CMK (cell line): ENCODE measurements around the gene NFE2L1.
"Not testable (repeated sequence)": the region's sequence is repeated elsewhere in the genome, so short reads cannot be mapped to it uniquely, and the experiment has no call there.

ENCODE experiments used
- DNase-seq: peaks from one replicate; pipeline ENCODE4 v3.0.0-alpha.2; 2010; ENCODE audit warnings: low read depth

Gene NFE2L1

GRCh38 chr17:48047741-48048383, at the start of gene NFE2L1:
TSS of gene NFE2L1 (plus strand) at chr17:48048359. CDS start at chr17:48051119, 2,760 bp downstream.
- peak; percentile 99 for DNase-seq

- no peak for DNase-seq
Observed at GRCh38 chr17:47999582-47999981, 48.6 kb upstream of the NFE2L1 start.

- DNase-seq: no peak
Observed at GRCh38 chr17:48001197-48001596, 47.0 kb upstream of the NFE2L1 start.

GRCh38 chr17:48001657-48002056, 46.5 kb upstream of the NFE2L1 start:
- not testable (repeated sequence) for DNase-seq

GRCh38 chr17:48002266-48002915, 45.8 kb upstream of the NFE2L1 start:
- DNase-seq: no peak

- no peak for DNase-seq
Observed at GRCh38 chr17:48002916-48003416, 45.2 kb upstream of the NFE2L1 start.

- DNase-seq: no peak
Observed at GRCh38 chr17:48003417-48004151, 44.6 kb upstream of the NFE2L1 start.

- DNase-seq: no peak
Observed at GRCh38 chr17:48004983-48005382, 43.2 kb upstream of the NFE2L1 start.

GRCh38 chr17:48006936-48007709, 41.0 kb upstream of the NFE2L1 start:
- no peak for DNase-seq

GRCh38 chr17:48010193-48010592, 38.0 kb upstream of the NFE2L1 start:
- DNase-seq: no peak

- DNase-seq: no peak
Observed at GRCh38 chr17:48011405-48012150, 36.6 kb upstream of the NFE2L1 start.

GRCh38 chr17:48012151-48012520, 36.0 kb upstream of the NFE2L1 start:
- no peak for DNase-seq

GRCh38 chr17:48012654-48013053, 35.5 kb upstream of the NFE2L1 start:
- DNase-seq: no peak

- no peak for DNase-seq
Observed at GRCh38 chr17:48013876-48014594, 34.1 kb upstream of the NFE2L1 start.

GRCh38 chr17:48014595-48015111, 33.5 kb upstream of the NFE2L1 start:
- DNase-seq: no peak

GRCh38 chr17:48016112-48016511, 32.0 kb upstream of the NFE2L1 start:
- no peak for DNase-seq

GRCh38 chr17:48017817-48018158, 30.4 kb upstream of the NFE2L1 start:
- not testable (repeated sequence) for DNase-seq

- DNase-seq: no peak
Observed at GRCh38 chr17:48021934-48022333, 26.2 kb upstream of the NFE2L1 start.

- no peak for DNase-seq
Observed at GRCh38 chr17:48022901-48023300, 25.3 kb upstream of the NFE2L1 start.

- DNase-seq: no peak
Observed at GRCh38 chr17:48023400-48024148, 24.6 kb upstream of the NFE2L1 start.
